Umbilical cord (tissue), 2 donors: ENCODE data around the gene SF3B1. TPM values are rescaled to one million over a fixed set of nuclear protein-coding genes. Genes with fewer than 3 reads are reported as not detected.
A peak's percentile ranks its signal among the peaks of the same experiment; 100 is the strongest.
"Not testable (repeated sequence)": the region's sequence is repeated elsewhere in the genome, so short reads cannot be mapped to it uniquely, and the experiment has no call there.

Experiments
- DNase-seq: peaks from one replicate; pipeline ENCODE4 v3.0.0-alpha.2; 2015; ENCODE audit warnings: low spot score
- total RNA-seq: library from RNA; depleted of rRNA; stranded (reverse); fragments of >200 nt; gene quantifications from one replicate; pipeline ENCODE4 v1.2.3, GENCODE V29; 2014; ENCODE audit warnings: low replicate concordance; ENCODE audit not compliant: insufficient read depth

Gene SF3B1, protein sequence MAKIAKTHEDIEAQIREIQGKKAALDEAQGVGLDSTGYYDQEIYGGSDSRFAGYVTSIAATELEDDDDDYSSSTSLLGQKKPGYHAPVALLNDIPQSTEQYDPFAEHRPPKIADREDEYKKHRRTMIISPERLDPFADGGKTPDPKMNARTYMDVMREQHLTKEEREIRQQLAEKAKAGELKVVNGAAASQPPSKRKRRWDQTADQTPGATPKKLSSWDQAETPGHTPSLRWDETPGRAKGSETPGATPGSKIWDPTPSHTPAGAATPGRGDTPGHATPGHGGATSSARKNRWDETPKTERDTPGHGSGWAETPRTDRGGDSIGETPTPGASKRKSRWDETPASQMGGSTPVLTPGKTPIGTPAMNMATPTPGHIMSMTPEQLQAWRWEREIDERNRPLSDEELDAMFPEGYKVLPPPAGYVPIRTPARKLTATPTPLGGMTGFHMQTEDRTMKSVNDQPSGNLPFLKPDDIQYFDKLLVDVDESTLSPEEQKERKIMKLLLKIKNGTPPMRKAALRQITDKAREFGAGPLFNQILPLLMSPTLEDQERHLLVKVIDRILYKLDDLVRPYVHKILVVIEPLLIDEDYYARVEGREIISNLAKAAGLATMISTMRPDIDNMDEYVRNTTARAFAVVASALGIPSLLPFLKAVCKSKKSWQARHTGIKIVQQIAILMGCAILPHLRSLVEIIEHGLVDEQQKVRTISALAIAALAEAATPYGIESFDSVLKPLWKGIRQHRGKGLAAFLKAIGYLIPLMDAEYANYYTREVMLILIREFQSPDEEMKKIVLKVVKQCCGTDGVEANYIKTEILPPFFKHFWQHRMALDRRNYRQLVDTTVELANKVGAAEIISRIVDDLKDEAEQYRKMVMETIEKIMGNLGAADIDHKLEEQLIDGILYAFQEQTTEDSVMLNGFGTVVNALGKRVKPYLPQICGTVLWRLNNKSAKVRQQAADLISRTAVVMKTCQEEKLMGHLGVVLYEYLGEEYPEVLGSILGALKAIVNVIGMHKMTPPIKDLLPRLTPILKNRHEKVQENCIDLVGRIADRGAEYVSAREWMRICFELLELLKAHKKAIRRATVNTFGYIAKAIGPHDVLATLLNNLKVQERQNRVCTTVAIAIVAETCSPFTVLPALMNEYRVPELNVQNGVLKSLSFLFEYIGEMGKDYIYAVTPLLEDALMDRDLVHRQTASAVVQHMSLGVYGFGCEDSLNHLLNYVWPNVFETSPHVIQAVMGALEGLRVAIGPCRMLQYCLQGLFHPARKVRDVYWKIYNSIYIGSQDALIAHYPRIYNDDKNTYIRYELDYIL
- total RNA-seq: 306 TPM

DNA sequence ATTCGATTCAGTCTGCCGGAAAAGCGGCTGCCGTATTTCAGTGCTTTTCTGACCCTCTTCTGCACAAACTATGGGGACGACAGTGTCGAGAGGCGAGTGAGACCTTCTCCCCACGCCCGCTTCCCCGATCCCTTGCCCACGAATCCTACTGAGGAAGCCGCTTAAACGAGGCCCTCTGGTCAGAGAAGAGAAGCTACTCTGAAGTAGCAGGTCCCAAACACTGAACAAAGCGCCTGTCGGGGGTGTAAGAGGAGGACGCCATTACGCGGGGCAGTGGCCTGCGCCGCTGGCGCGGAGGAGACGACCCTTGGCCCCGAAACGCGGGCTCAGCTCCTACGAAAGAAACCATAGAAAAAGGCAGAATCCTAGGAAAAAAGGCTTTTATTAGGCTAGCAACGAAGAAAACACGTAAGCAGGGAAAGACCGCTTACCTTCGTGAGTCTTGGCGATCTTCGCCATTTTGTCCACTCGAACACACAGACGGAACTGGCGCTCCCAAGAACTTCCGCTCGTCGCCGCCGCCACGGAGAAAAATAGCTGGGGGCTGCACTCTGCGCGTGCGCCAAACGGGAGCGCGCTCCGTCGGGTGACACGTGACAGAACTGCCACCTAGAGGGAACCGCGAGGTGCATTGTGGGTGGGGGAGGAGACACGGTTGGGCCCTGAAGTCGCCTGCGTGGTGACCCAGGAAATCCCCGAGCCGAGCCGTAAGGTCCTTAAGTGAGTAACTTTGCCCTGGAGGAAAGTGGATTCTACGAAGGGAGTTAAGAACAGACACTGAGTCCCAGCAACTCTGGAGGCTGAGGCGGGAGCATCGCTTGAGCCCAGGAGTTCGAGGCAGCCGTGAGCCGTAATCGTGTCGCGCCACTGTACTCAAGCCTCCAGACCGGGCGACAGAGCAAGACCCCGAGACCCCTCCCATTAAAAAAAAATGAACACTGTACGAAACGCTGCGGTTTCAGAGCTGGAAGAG is at the start of gene SF3B1:
TSS of gene SF3B1 (minus strand) at position 488 of the 973 bp plus-strand sequence. CDS start at position 459, 29 bp downstream.
- DNase-seq: peak; percentile 99

DNA sequence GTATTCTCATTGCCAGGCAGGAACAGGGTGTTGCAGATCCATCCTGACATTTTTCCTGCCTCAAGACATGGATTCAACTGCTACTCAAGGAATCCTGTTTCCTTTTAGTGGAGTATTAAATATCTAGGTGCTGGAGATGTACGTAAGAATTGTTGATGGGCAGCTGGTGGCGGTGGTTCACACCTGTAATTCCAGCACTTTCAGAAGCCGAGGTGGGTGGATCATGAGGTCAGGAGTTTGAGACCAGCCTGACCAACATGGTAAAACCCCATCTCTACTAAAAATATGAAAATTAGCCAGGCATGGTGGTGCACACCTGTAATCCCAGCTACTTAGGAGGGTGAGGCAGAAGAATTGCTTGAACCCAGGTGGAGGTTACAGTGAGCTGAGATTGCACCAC is 49.4 kb upstream of the SF3B1 start:
- not testable (repeated sequence) for DNase-seq

DNA sequence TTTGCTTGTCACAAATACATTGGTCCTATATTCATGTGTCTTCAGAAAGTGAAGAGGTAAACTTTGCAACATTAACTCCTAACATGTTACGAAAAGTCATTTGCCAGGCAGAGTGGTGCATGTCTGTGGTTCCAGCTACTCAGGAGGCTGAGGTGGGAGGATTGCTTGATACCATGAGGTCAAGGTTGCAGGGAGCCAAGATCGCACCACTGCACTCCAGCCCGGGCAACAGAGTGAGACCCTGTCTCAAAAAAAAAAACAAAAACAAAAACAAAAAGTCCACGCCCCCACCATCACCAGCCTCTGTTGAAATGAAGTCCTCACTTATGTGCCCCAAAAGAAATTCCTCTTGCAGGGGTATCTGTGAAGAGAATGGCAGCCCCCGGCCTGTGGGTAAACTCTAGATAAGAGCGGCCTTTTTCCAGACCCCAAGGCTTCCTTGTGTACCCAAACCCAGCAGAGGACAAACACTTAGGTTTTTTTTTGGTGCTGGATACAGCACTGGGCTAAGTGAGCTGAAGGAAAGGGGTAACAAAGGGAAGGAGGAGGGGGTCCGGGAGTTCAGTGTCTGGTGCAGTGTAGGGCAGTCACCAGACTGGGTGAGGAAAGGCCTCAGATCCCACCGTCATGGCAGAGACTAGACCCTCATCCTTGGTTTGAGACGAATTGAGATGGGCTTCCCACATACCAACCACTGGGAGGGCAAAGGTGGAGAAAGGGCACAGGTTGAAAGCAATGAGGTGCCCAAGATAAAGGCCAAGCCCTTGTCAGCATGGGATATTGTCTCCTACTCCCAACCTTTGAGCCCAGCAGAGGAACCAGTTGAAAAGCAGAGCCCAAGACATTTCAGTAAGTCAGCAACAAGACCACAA is 45.6 kb upstream of the SF3B1 start:
- no peak for DNase-seq

DNA sequence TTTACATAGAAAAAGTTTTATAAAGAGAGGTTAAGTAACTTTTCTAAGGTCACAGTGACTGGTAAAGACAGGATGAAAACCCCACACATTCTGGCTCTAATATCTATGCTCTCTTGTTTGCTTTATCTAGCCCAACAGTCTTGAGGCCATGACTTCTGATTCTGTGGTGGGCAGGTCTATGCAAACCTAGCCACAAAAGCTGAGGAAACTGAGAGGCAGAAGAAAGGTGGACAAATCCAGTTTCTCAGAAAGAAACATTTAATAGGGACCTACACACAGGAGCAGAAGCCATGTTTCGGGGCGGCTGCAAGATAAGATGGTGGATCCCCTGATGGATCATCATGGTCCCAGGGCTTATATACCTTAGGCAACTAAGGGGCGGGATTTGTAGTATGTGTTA is 43.0 kb upstream of the SF3B1 start:
- no peak for DNase-seq

DNA sequence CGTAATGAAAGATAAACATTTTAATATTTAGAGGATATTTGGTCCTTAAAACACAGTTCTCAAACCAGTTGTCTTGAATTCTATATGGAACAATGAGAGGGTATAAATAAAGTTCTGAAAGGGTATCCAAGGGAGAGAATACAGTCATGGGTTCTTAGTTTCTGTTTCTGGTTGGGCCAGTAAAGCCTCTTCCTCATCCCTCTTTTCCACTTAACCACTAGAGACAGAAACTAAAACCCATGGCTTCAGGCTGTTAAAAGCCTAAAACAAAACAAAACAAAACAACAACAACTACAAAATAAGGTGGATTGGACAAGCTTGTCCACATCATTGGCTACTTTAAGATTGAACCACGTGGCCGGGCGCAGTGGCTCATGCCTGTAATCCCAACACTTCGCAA is 37.3 kb upstream of the SF3B1 start:
- no peak for DNase-seq

DNA sequence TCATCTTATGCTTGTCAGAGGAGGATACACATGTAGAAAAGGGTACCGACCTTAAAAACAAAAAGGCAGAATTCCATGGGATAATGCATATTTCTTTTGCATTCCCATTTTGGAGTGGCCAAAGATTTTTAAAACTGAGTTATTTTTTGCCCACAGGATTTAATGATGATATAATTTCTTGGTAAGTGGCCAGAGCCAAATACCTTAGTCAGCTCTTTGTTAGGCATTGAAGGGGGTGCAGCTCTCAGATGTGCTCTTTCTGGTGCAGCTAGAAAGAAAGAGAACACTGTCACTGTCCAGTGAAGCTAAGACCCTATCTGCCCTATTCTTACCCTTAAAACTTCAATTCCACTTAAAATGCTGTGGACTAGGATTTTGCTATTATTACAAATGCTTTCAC is 29.3 kb upstream of the SF3B1 start:
- no peak for DNase-seq

DNA sequence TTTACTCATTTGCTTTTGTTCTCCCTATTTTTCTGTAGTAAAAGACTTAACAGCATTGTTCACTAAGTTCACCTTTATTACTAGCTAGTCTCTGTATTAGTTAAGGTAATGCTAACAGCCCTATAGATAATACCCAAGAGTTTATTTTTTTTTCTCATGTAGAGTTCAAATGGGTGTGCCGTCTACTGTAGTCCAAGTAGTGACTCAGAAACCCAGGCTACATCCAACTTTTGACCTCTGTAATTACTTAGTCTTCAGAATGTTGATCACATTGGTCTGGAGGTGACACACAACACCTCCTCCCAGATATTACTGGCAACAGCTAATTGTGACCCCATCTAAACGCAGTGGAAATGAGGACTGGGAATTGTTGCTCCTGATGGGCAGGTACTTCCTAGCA is 26.2 kb upstream of the SF3B1 start:
- DNase-seq: no peak

DNA sequence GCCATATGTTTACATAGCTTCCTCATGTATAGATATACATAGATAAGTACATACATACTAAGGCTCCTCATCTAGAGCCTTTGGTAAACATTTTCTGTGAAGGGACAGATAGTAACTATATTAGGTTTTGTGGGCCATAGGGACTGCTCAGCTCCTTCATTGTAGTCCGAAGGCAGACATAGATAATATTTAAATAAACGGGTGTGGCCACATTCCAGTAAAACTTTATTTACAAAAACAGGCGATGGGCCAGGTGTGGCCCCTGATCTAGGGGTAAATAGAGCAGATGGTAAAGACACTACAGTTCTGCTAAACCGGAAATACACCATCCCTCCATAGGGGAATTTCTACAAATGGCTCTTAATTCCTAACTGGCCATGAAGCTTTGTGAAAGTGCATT is 25.8 kb upstream of the SF3B1 start:
- DNase-seq: no peak

DNA sequence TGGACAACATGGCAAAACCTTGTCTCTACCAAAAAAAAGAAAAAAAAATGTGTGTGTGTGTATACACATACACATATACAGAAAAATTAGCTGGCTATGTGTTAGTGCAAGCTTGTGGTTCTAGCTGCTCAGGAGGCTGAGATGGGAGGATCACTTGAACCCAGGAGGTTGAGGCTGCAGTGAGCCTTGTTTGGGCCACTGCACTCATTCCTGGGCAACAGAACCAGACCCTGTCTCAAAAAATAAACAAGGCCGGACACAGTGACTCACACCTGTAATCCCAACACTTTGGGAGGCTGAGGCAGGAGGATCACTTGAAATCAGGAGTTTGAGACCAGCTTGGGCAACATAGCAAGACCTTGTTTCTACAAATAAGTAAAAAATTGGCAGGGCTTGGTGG is 20.6 kb upstream of the SF3B1 start:
- no peak for DNase-seq

DNA sequence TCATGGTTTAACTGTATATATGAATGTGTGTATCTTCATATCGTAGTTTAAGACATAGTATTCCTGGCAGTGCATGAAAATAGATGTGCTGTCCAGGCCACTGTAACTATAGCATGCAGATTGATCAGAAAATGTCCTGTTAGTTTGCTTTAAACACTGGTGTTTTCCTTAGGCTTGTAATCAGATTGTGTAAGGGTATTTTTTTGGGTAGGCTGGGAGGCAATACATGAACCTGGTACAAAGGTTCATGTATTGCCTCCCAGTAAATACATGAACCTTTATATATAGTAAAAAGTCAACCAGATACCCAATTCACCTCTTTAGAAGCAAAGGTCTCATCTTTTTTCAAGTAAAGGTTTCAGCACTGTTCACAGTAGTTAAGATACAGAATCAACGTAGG is 20.1 kb upstream of the SF3B1 start:
- no peak for DNase-seq

DNA sequence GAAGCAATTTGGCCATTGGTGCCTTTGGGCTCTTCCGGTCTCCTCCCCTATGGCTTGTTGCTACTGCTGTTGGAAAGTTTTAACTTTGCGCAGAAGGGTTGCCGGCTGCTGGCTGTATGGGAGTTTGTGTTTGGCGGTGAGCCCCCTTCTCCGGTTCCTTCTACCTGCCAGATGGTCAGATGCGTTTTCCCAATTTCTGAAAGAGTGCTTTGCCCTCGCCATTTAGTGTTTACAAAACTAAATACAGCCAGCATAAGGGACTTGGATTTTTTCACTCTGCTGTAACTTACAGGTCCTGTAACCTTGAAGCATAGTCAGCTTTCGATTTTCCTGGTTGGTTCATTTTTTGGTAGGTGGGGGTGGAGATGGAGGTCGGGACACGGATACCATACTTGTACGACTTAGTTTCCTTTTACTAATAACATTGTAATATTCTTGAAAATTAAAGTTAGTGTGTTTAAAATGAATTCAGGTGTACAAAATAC is 19.1 kb upstream of the SF3B1 start:
- no peak for DNase-seq

DNA sequence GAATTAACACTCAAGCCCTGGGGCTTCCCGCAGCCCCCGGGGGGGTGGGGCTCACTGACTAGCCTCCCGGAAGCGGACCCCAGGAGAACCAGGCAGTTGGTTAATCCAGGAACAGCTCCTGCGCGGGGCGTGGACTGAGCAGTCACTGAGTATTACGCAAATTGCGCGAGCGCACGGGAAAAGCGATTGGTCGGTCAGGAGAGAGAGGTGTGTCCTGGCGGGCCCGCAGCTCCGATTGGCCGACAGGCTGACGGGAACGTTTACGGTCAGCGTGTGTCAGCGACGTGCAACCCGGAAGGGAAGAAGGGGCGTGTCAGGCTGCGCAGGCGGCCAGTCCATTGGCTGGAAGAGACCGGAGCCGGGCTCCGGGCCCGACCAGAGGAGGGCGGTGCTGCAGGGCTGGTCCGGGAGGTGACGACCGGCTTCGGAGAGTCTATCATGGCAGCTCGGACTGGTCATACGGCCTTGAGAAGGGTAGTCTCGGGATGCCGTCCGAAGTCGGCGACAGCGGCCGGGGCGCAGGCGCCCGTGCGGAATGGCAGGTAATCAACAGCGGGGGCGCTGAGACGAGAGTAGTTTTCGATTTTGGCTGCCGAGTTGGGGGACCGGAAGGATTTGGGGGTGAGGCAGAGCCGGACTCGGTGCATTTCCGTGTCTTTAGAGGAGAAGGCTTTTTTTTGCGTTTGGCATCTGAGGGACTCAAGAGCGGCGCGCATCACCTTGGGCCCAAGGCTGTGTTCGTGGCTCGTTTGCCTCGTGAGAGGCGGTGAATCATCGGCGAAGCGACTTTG is 18.5 kb upstream of the SF3B1 start, which contains the start of gene COQ10B:
TSS of gene COQ10B (plus strand) at position 430 of the 791 bp plus-strand sequence. CDS start at position 439, 9 bp downstream.
- peak; percentile 100 for DNase-seq

DNA sequence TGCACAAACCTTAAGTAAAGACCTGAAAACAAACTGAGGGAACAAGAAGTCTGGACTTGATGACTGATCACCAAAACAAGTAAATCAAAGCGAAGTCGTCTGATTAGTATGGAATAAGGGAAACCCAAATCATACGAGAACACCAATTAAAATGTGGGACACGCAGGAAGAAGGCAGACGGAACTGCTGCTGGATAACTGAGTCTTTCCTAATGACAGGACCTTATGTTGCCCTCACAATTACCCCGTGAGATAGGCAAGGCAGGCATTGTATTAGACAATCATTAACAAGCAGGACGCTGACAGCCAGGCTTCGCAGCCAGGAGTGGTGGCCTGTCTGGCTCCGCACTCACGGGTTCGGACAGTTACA is 17.9 kb upstream of the SF3B1 start:
- DNase-seq: no peak

DNA sequence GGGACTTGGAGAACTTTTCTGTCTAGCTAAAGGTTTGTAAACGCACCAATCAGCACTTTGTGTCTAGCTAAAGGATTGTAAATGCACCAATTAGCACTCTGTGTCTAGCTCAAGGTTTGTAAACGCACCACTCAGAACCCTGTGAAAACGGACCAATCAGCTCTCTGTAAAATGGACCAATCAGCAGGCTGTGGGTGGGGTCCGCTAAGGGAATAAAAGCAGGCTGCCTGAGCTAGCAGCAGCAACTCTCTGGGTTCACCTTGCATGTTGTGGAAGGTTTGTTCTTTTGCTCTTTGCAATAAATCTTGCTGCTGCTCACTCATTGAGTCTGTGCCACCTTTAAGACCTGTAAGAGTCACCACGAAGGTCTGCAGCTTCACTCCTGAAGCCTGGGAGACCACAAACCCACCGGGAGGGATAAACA is 16.1 kb upstream of the SF3B1 start:
- DNase-seq: not testable (repeated sequence)

DNA sequence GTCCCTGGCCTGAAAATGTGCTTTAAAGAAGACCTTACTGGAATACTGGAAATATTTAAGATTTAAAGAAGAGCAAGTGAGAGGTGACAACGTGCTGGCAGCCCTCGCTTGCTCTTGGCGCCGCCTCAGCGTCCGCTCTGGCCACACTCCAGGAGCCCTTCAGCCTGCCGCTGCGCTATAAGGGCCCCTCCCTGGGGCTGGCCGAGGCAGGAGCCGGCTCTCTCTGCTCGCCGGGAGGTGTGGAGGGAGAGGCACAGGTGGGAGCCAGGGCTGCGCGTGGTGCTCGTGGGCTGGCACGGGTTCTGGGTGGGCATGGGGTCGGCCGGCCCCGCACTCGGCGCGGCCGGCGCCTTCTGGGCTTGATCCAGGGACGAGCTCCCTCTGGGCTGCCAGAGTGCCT is 15.6 kb upstream of the SF3B1 start:
- DNase-seq: no peak

DNA sequence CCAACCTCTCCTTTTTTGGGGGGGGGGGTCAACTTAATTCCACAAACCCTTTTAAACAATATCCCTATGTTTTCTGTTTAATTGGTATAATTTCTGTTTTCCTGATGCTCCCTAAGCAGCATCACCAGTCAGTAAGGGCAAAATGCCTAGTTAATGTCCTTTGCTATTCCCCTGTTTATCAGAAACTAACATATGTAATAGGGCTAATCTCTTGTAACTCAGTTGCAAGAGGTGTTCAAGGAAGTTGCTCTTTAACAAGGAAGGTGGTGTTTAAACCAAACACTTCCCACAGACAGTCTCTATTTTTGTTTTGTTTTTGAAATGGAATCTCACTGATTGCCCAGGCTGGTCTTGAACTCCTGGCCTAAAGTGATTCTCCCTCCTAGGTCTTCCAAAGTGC is 12.0 kb upstream of the SF3B1 start:
- DNase-seq: no peak

DNA sequence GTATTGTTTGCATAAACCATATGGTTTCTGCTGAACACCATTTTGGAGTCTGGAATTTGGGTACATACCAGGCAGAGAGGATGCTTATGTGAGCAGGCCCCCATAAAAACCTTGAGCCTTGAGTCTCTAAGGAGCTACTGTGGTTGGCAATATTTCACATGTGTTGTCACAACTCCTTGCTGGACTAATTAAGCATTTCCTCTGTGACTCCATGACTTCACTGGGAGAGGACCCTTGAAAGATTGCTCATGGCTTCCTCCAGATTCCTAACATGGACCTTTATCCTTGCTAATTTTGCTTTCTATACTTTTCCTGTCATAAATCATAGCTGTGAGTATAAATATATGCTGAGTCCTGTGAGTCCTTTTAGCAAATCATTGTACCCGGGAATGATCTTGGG is 10.9 kb upstream of the SF3B1 start:
- no peak for DNase-seq

DNA sequence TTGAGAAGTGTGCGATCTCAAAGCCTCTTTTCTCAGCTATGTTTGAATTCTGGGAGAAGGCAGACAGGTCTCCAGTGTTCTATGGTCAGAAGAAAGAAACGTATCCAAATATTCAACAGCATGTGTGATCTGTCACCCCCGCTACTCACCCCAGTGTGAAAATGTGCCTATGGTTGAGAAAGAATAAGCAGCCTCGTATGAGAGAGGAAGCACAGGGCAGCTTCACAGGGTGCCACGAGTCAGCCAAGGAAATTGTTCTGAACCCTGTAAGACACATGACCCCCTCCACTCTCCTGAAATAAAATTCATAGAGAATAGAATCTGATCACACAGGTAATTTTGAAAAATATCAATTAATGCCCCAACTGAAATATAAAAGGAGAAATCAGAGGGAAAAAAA is 8.0 kb upstream of the SF3B1 start:
- DNase-seq: no peak

DNA sequence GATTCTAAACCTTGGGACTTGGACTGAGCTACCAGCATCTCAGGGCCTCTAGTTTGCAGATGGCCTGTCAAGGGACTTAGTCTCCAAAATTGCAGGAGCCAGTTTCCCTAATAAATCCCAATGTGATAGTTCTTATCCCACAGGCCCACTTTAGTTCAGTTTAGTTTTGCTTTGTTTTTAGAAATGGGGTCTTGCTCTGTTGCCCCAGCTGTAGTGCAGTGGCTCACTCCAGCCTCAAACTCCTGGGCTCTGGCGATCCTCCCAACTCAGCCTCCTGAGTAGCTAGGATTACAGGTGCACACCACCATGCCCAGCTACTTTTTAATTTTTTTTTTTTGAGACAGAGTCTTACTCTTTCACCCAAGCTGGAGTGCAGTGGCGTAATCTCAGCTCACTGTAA is 2.6 kb upstream of the SF3B1 start:
- no peak for DNase-seq
